ENCODE data around the gene EIF4G3.

Gene EIF4G3

GRCh38 chr1:21168444-21168843 lies 8.3 kb downstream of the EIF4G3 start:
- no peak overlapping the region for H3K27ac ChIP-seq (ENCODE audit: low read depth, low read length, severe bottlenecking)
- WGBS, 2 experiments (ENCODE audit: insufficient coverage in 2 of 2) = 90 to 100% methylated on average over 2 of the region's 2 CpGs
- no peak overlapping the region for H3K4me3 ChIP-seq (ENCODE audit: extremely low read depth, insufficient read depth, low read length, poor library complexity, severe bottlenecking)
- peaks cover 6% of the 10 kb centered on the region for H3K4me1 ChIP-seq (ENCODE audit: control insufficient read depth, insufficient read depth, low read length, poor library complexity, severe bottlenecking)
- H3K36me3 ChIP-seq (ENCODE audit: control insufficient read depth, insufficient read depth, low read length) = peaks cover 90% of the 10 kb centered on the region
- peaks cover 4% of the 10 kb centered on the region for H3K9me3 ChIP-seq (ENCODE audit: control insufficient read depth, low read length)

- H3K36me3 ChIP-seq (ENCODE audit: control insufficient read depth, insufficient read depth, low read length) = peaks cover 90% of the 10 kb centered on the region
- no CpG with 5 or more reads among the region's 1 CpG for WGBS, 2 experiments (ENCODE audit: insufficient coverage in 2 of 2)
- no peaks in the 10 kb centered on the region for H3K4me1 ChIP-seq (ENCODE audit: control insufficient read depth, insufficient read depth, low read length, poor library complexity, severe bottlenecking)
- H3K27ac ChIP-seq (ENCODE audit: low read depth, low read length, severe bottlenecking) = no peak overlapping the region
- H3K4me3 ChIP-seq (ENCODE audit: extremely low read depth, insufficient read depth, low read length, poor library complexity, severe bottlenecking) = no peak overlapping the region
- H3K9me3 ChIP-seq (ENCODE audit: control insufficient read depth, low read length) = peaks cover 4% of the 10 kb centered on the region
Observed at GRCh38 chr1:21165646-21166045, 11.1 kb downstream of the EIF4G3 start.

- peaks cover 90% of the 10 kb centered on the region for H3K36me3 ChIP-seq (ENCODE audit: control insufficient read depth, insufficient read depth, low read length)
- 100% methylated on average over 1 of the region's 2 CpGs; no CpG with 5 or more reads in 1 of the 2 experiments for WGBS, 2 experiments (ENCODE audit: insufficient coverage in 2 of 2)
- peaks cover 4% of the 10 kb centered on the region for H3K9me3 ChIP-seq (ENCODE audit: control insufficient read depth, low read length)
Observed at GRCh38 chr1:21165076-21165475, 11.6 kb downstream of the EIF4G3 start.

GRCh38 chr1:21164266-21164665 lies 12.4 kb downstream of the EIF4G3 start:
- 93% methylated on average over 6 to 8 of the region's 8 CpGs for WGBS, 2 experiments (ENCODE audit: insufficient coverage in 2 of 2)
- peaks cover 4% of the 10 kb centered on the region for H3K9me3 ChIP-seq (ENCODE audit: control insufficient read depth, low read length)
- no peak overlapping the region for H3K27ac ChIP-seq (ENCODE audit: low read depth, low read length, severe bottlenecking)
- no peaks in the 10 kb centered on the region for H3K4me1 ChIP-seq (ENCODE audit: control insufficient read depth, insufficient read depth, low read length, poor library complexity, severe bottlenecking)
- H3K4me3 ChIP-seq (ENCODE audit: extremely low read depth, insufficient read depth, low read length, poor library complexity, severe bottlenecking) = no peak overlapping the region
- H3K36me3 ChIP-seq (ENCODE audit: control insufficient read depth, insufficient read depth, low read length) = peaks cover 90% of the 10 kb centered on the region

More at GRCh38 chr1:21165076-21165475, 11.6 kb downstream of the EIF4G3 start:
- Histone ChIP-seq H3K27ac (ENCODE audit: low read depth, low read length, severe bottlenecking) (no peak overlapping the region), H3K4me1 (ENCODE audit: control insufficient read depth, insufficient read depth, low read length, poor library complexity, severe bottlenecking) (no peaks in the 10 kb centered on the region), H3K4me3 (ENCODE audit: extremely low read depth, insufficient read depth, low read length, poor library complexity, severe bottlenecking) (no peak overlapping the region)

- H3K9me3 ChIP-seq (ENCODE audit: control insufficient read depth, low read length) = peaks cover 4% of the 10 kb centered on the region
- no peaks in the 10 kb centered on the region for H3K4me1 ChIP-seq (ENCODE audit: control insufficient read depth, insufficient read depth, low read length, poor library complexity, severe bottlenecking)
- peaks cover 91% of the 10 kb centered on the region for H3K36me3 ChIP-seq (ENCODE audit: control insufficient read depth, insufficient read depth, low read length)
- H3K27ac ChIP-seq (ENCODE audit: low read depth, low read length, severe bottlenecking) = no peak overlapping the region
- no peak overlapping the region for H3K4me3 ChIP-seq (ENCODE audit: extremely low read depth, insufficient read depth, low read length, poor library complexity, severe bottlenecking)
Observed at GRCh38 chr1:21162740-21163464, 13.8 kb downstream of the EIF4G3 start.

- 95 to 100% methylated on average over 3 to 4 of the region's 6 CpGs for WGBS, 2 experiments (ENCODE audit: insufficient coverage in 2 of 2)
- peaks cover 4% of the 10 kb centered on the region for H3K9me3 ChIP-seq (ENCODE audit: control insufficient read depth, low read length)
- H3K4me3 ChIP-seq (ENCODE audit: extremely low read depth, insufficient read depth, low read length, poor library complexity, severe bottlenecking) = no peak overlapping the region
- no peak overlapping the region for H3K27ac ChIP-seq (ENCODE audit: low read depth, low read length, severe bottlenecking)
- H3K36me3 ChIP-seq (ENCODE audit: control insufficient read depth, insufficient read depth, low read length) = peaks cover 89% of the 10 kb centered on the region
- H3K4me1 ChIP-seq (ENCODE audit: control insufficient read depth, insufficient read depth, low read length, poor library complexity, severe bottlenecking) = no peaks in the 10 kb centered on the region
Observed at GRCh38 chr1:21161842-21162241, 14.9 kb downstream of the EIF4G3 start.

GRCh38 chr1:21160263-21160796 lies 16.4 kb downstream of the EIF4G3 start:
- H3K4me1 ChIP-seq (ENCODE audit: control insufficient read depth, insufficient read depth, low read length, poor library complexity, severe bottlenecking) = no peaks in the 10 kb centered on the region
- H3K27ac ChIP-seq (ENCODE audit: low read depth, low read length, severe bottlenecking) = no peak overlapping the region
- no peak overlapping the region for H3K4me3 ChIP-seq (ENCODE audit: extremely low read depth, insufficient read depth, low read length, poor library complexity, severe bottlenecking)
- WGBS, 2 experiments (ENCODE audit: insufficient coverage in 2 of 2) = 93% methylated on average over 2 of the region's 3 CpGs; no CpG with 5 or more reads in 1 of the 2 experiments
- peaks cover 84% of the 10 kb centered on the region for H3K36me3 ChIP-seq (ENCODE audit: control insufficient read depth, insufficient read depth, low read length)
- H3K9me3 ChIP-seq (ENCODE audit: control insufficient read depth, low read length) = peaks cover under 1% of the 10 kb centered on the region

GRCh38 chr1:21157868-21158267 lies 18.8 kb downstream of the EIF4G3 start:
- Histone ChIP-seq H3K9me3 (ENCODE audit: control insufficient read depth, low read length) (no peaks in the 10 kb centered on the region), H3K4me3 (ENCODE audit: extremely low read depth, insufficient read depth, low read length, poor library complexity, severe bottlenecking) (no peak overlapping the region), H3K27ac (ENCODE audit: low read depth, low read length, severe bottlenecking) (no peak overlapping the region), H3K36me3 (ENCODE audit: control insufficient read depth, insufficient read depth, low read length) (peaks cover 85% of the 10 kb centered on the region), H3K4me1 (ENCODE audit: control insufficient read depth, insufficient read depth, low read length, poor library complexity, severe bottlenecking) (peaks cover 10% of the 10 kb centered on the region)
- WGBS, 2 experiments (ENCODE audit: insufficient coverage in 2 of 2) = 50 to 100% methylated on average over 1 to 2 of the region's 3 CpGs

GRCh38 chr1:21157054-21157453 lies 19.6 kb downstream of the EIF4G3 start:
- H3K27ac ChIP-seq (ENCODE audit: low read depth, low read length, severe bottlenecking) = no peak overlapping the region
- H3K9me3 ChIP-seq (ENCODE audit: control insufficient read depth, low read length) = no peaks in the 10 kb centered on the region
- 95 to 100% methylated on average over 2 of the region's 3 CpGs for WGBS, 2 experiments (ENCODE audit: insufficient coverage in 2 of 2)
- peaks cover 77% of the 10 kb centered on the region for H3K36me3 ChIP-seq (ENCODE audit: control insufficient read depth, insufficient read depth, low read length)
- H3K4me3 ChIP-seq (ENCODE audit: extremely low read depth, insufficient read depth, low read length, poor library complexity, severe bottlenecking) = no peak overlapping the region
- H3K4me1 ChIP-seq (ENCODE audit: control insufficient read depth, insufficient read depth, low read length, poor library complexity, severe bottlenecking) = peaks cover 18% of the 10 kb centered on the region

- Histone ChIP-seq H3K9me3 (ENCODE audit: control insufficient read depth, low read length) (no peaks in the 10 kb centered on the region), H3K36me3 (ENCODE audit: control insufficient read depth, insufficient read depth, low read length) (peaks cover 73% of the 10 kb centered on the region), H3K4me1 (ENCODE audit: control insufficient read depth, insufficient read depth, low read length, poor library complexity, severe bottlenecking) (peaks cover 22% of the 10 kb centered on the region), H3K4me3 (ENCODE audit: extremely low read depth, insufficient read depth, low read length, poor library complexity, severe bottlenecking) (no peak overlapping the region), H3K27ac (ENCODE audit: low read depth, low read length, severe bottlenecking) (no peak overlapping the region)
- WGBS, 2 experiments (ENCODE audit: insufficient coverage in 2 of 2) = 96 to 100% methylated on average over 1 to 4 of the region's 6 CpGs
Observed at GRCh38 chr1:21156019-21156418, 20.7 kb downstream of the EIF4G3 start.

- Histone ChIP-seq H3K9me3 (ENCODE audit: control insufficient read depth, low read length) (no peaks in the 10 kb centered on the region), H3K27ac (ENCODE audit: low read depth, low read length, severe bottlenecking) (no peak overlapping the region), H3K4me3 (ENCODE audit: extremely low read depth, insufficient read depth, low read length, poor library complexity, severe bottlenecking) (no peak overlapping the region), H3K36me3 (ENCODE audit: control insufficient read depth, insufficient read depth, low read length) (peaks cover 61% of the 10 kb centered on the region), H3K4me1 (ENCODE audit: control insufficient read depth, insufficient read depth, low read length, poor library complexity, severe bottlenecking) (peaks cover 31% of the 10 kb centered on the region)
- WGBS, 2 experiments (ENCODE audit: insufficient coverage in 2 of 2) = no CpG with 5 or more reads among the region's 3 CpGs
Observed at GRCh38 chr1:21154717-21155116, 22.0 kb downstream of the EIF4G3 start.

Measured in mesodermal cell (in vitro differentiated cells).